ENCODE measurements around the gene ELMO1. TPM values are rescaled to one million over a fixed set of nuclear protein-coding genes. Genes with fewer than 3 reads are reported as not detected.
A peak's percentile ranks its signal among the peaks of the same experiment; 100 is the strongest.

The ELMO1 gene
- total RNA-seq, 1 donor from 2014 or later = 66.1 TPM

DNA sequence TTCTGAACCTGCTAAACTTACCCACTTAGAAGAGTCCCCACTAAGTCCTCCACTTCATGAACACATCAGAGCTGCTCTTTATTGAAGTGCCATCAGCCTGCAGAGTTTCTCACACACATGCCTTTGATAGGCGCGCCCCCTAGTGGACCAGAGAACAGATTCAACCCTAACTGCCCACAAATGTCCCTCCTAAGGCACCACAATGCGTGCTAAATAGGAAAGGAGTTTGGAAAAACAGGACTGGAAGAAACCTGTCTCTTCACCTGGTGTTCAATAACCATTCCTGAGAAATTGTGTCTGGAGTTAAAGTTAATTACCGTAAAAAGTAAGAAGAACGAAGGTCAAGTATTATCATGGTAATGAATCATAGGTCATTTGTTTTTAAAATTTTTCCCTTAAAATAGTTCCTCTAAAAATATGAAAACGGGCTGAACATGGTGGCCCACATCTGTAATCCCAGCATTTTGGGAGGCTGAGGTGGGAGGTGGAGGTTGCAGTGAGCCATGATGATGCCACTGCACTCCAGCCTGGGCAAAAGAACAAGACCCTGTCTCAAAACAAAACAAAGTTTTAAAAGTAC lies 249.7 kb downstream of the ELMO1 start:
- Mint-ChIP-seq H3K4me1 (ENCODE audit: low read depth) (peaks cover 19% of the 10 kb centered on the region), H3K27ac (no peak overlapping the region)

DNA sequence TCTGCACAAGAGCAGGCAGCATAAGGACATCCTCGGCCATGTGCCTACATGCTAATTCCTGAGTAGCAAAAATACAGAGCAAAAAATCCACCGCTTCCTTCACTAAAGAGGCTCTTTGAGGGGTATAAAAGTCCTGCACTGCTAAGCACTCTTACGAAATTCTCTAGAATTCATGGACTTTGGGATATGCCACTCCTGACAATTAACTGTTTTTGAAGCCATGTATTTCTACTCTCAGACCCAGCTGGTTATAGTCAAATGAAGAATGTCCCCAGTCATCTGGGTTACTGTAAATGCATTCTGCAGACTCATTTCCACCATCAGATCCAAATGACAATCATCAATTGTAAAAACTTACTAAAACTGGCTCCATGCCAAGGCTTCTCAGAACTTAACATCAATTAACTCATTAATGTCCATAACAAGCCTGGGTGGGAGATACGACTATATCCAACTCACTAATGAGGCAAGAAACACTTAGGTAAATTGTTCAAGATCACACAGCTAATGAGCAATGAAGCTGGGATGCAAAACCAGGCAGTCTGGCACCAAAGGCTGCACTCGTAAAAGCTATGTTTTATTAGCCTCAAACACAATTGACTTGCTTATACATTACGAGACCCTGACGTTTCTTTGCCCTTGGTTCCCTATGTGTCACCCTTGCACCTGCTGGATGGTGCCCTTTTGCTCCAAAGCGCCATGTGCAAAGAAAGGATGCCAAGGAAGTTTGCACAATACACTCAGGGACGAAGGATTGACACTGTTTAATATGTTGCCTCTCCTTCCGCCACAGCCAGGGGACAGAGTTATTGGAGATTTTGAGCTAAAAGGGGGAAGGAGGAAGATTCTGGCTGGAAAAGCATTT lies 250.4 kb downstream of the ELMO1 start:
- Mint-ChIP-seq H3K27ac (no peak overlapping the region), H3K4me3 (ENCODE audit: low read depth) (no peak overlapping the region), H3K9me3 (ENCODE audit: low read depth) (no peaks in the 10 kb centered on the region), H3K36me3 (ENCODE audit: insufficient read depth) (peaks cover 6% of the 10 kb centered on the region), H3K27me3 (no peaks in the 10 kb centered on the region), H3K4me1 (ENCODE audit: low read depth) (peaks cover 19% of the 10 kb centered on the region)
- TF ChIP-seq, protein P1, sequence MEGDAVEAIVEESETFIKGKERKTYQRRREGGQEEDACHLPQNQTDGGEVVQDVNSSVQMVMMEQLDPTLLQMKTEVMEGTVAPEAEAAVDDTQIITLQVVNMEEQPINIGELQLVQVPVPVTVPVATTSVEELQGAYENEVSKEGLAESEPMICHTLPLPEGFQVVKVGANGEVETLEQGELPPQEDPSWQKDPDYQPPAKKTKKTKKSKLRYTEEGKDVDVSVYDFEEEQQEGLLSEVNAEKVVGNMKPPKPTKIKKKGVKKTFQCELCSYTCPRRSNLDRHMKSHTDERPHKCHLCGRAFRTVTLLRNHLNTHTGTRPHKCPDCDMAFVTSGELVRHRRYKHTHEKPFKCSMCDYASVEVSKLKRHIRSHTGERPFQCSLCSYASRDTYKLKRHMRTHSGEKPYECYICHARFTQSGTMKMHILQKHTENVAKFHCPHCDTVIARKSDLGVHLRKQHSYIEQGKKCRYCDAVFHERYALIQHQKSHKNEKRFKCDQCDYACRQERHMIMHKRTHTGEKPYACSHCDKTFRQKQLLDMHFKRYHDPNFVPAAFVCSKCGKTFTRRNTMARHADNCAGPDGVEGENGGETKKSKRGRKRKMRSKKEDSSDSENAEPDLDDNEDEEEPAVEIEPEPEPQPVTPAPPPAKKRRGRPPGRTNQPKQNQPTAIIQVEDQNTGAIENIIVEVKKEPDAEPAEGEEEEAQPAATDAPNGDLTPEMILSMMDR (IDR thresholded peaks at IDR 0.05; ENCODE audit: unreplicated experiment) = no peak
- DNase-seq (ENCODE audit: low spot score, unreplicated experiment) = no peak

More for the DNA sequence above, 249.7 kb downstream of the ELMO1 start:
- H3K27me3 Mint-ChIP-seq = no peaks in the 10 kb centered on the region
- H3K9me3 Mint-ChIP-seq (ENCODE audit: low read depth) = no peaks in the 10 kb centered on the region
- TF ChIP-seq, protein P1 (IDR thresholded peaks at IDR 0.05; ENCODE audit: unreplicated experiment) = peak; percentile 91
- peak; percentile 73 for DNase-seq (ENCODE audit: low spot score, unreplicated experiment)
- peaks cover 7% of the 10 kb centered on the region for H3K36me3 Mint-ChIP-seq (ENCODE audit: insufficient read depth)
- no peak overlapping the region for H3K4me3 Mint-ChIP-seq (ENCODE audit: low read depth)

DNA sequence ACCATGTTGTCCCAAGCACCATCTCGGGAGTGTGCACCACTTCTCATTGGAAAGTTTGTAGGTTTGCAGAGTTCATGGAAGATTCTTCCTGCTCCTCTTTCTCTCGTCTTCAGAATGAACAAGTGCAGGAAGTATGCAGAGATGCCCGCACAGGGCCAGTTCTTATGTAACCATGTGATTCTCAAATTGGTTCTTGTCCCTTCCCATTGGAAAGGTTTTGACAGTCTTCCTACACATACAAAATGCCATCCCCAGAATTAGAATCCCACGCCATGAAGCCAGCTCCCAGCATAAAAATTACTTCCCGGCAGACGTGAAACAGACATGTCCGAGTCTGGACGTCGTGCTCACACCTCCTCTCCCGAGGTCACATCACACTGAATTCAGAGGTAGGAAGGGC lies 251.6 kb downstream of the ELMO1 start:
- TF ChIP-seq, protein P1 (IDR thresholded peaks at IDR 0.05; ENCODE audit: unreplicated experiment) = no peak
- Mint-ChIP-seq H3K27ac (no peak overlapping the region), H3K4me3 (ENCODE audit: low read depth) (no peak overlapping the region), H3K36me3 (ENCODE audit: insufficient read depth) (peaks cover 6% of the 10 kb centered on the region), H3K9me3 (ENCODE audit: low read depth) (no peaks in the 10 kb centered on the region), H3K4me1 (ENCODE audit: low read depth) (peaks cover 19% of the 10 kb centered on the region), H3K27me3 (no peaks in the 10 kb centered on the region)
- DNase-seq (ENCODE audit: low spot score, unreplicated experiment) = no peak

DNA sequence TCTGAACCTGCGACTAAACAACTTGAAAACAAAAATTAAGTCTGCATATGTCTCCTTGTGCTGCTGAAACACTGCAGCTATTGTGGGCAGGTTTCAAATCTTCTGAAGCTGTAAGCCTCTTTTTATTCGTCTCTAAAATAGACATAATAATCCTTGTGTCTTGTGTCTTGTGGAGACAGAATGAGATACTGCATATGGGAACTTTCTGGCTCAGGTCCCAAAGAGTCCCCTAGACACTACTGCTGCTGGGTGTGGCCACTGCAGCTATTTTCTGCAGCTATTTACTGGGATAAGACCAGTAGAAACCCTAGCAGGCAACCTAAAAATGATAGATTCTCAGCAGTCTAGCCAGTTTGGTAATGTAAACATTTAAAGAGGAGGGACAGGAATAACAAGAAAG lies 252.0 kb downstream of the ELMO1 start:
- no peak for DNase-seq (ENCODE audit: low spot score, unreplicated experiment)
- Mint-ChIP-seq H3K4me3 (ENCODE audit: low read depth) (no peak overlapping the region), H3K4me1 (ENCODE audit: low read depth) (peaks cover 23% of the 10 kb centered on the region), H3K9me3 (ENCODE audit: low read depth) (peaks cover 4% of the 10 kb centered on the region), H3K36me3 (ENCODE audit: insufficient read depth) (peaks cover 10% of the 10 kb centered on the region), H3K27ac (no peak overlapping the region), H3K27me3 (no peaks in the 10 kb centered on the region)
- TF ChIP-seq, protein P1 (IDR thresholded peaks at IDR 0.05; ENCODE audit: unreplicated experiment) = no peak

DNA sequence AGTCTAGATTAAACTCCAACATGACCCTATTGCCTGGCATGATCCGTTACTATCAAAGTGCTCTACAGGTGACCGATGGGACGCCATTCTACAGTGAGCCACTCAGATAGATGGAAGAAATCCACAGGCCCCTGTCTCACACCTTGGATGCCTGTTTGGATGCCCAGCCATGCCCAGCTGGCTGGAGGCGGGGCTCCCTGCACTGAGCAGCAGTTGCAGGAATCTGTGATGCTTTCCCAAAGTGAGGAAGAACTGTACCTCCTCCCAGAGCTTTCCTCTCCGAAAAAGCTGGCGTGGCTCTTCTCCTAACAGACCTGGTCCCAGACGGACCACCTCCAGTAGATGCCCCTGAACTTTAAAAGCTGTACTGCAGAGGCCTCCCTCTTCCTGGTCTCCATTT lies 253.3 kb downstream of the ELMO1 start:
- no peak for DNase-seq (ENCODE audit: low spot score, unreplicated experiment)

More for the DNA sequence above, 253.3 kb downstream of the ELMO1 start:
- H3K36me3 Mint-ChIP-seq (ENCODE audit: insufficient read depth) = peaks cover 14% of the 10 kb centered on the region
- H3K27ac Mint-ChIP-seq = no peak overlapping the region
- TF ChIP-seq, protein P1 (IDR thresholded peaks at IDR 0.05; ENCODE audit: unreplicated experiment) = no peak
- peaks cover 5% of the 10 kb centered on the region for H3K9me3 Mint-ChIP-seq (ENCODE audit: low read depth)
- H3K4me1 Mint-ChIP-seq (ENCODE audit: low read depth) = peaks cover 19% of the 10 kb centered on the region
- no peaks in the 10 kb centered on the region for H3K27me3 Mint-ChIP-seq
- no peak overlapping the region for H3K4me3 Mint-ChIP-seq (ENCODE audit: low read depth)
